Measurements from ENCODE around the gene IL18BP. TPM values are rescaled to one million over a fixed set of nuclear protein-coding genes. Genes with fewer than 3 reads are reported as not detected.

Gene IL18BP
- total and polyA plus RNA-seq, 10 of the 15 experiments (the other 5 are each of a cell fraction or from before 2014, with no cell fraction given), result 2.6 to 18.1 (median 10.7) TPM

DNA sequence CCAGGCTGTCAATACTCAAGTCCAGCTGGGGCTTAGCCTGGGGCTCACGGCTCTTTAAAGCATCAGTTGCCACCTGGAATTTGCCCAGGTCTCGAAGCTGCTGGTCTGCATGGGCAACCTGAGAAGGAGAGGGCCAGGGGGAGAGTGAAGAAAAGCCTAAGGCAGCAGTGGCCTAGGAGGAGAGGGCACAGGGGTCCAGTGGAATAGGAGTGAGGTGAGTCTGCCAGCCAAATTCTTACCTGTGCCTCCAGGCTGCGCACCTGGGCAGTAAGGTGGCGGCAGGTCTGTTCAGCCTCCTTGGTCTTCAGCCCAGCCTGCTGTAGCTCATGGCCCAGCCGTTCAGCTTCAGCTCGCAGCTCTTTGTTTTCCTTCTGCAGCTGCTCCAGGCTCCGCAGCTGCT lies 10.0 kb downstream of the IL18BP start:
- TF ChIP-seq POLR2A (IDR thresholded peaks at IDR 0.05; ENCODE audit: low read depth, low read length), result peak; percentile 41; the same call in 1 of the 2 replicates
- TF ChIP-seq MXI1 (IDR thresholded peaks at IDR 0.05; ENCODE audit: low read depth, low read length), result no peak
- TF ChIP-seq, protein P1, sequence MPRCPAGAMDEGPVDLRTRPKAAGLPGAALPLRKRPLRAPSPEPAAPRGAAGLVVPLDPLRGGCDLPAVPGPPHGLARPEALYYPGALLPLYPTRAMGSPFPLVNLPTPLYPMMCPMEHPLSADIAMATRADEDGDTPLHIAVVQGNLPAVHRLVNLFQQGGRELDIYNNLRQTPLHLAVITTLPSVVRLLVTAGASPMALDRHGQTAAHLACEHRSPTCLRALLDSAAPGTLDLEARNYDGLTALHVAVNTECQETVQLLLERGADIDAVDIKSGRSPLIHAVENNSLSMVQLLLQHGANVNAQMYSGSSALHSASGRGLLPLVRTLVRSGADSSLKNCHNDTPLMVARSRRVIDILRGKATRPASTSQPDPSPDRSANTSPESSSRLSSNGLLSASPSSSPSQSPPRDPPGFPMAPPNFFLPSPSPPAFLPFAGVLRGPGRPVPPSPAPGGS (IDR thresholded peaks at IDR 0.05; ENCODE audit: borderline replicate concordance, insufficient read depth, low read depth, low read length, poor library complexity, severe bottlenecking), result peak; percentile 9
- H3K79me2 ChIP-seq (ENCODE audit: control insufficient read depth, insufficient read depth, low read length), result no peaks in the 10 kb centered on the region
- no peaks in the 10 kb centered on the region for H3K9me3 ChIP-seq (replicated peaks; ENCODE audit: control insufficient read depth, insufficient read depth, low read length)
- CTCF ChIA-PET, result interaction anchor here (0.9 to 2.1 kb wide), 3 partner anchors 31 to 406 kb away, joined by 3 to 16 read pairs (median 3); no protein-coding TSS in a partner anchor
- DNase-seq (ENCODE audit: low read depth, low spot score) (no peak), FAIRE-seq (no peak), ATAC-seq (no peak)
- SMC1A ChIA-PET (ENCODE audit: uncharacterized antibody, unreplicated experiment), result interaction anchor here (1.1 to 2.0 kb wide), 5 partner anchors 15 to 82 kb away, joined by 3 to 7 read pairs (median 4); no protein-coding TSS in a partner anchor
- H3K27me3 ChIP-seq (replicated peaks in 1 of 2; ENCODE audit: control insufficient read depth in 2 of 2, insufficient read depth in 2 of 2, low read length in 1 of 2), result no peaks in the 10 kb centered on the region
- no peak overlapping the region for H3K27ac ChIP-seq (ENCODE audit: control insufficient read depth, insufficient read depth)
- in situ Hi-C loops (cut with MboI), result no loop called here
- H3K4me2 ChIP-seq (ENCODE audit: control insufficient read depth, insufficient read depth), result no peak overlapping the region
- H3K36me3 ChIP-seq (ENCODE audit: control insufficient read depth in 2 of 2, insufficient read depth in 2 of 2, low read length in 1 of 2), result peaks cover 42 to 69% of the 10 kb centered on the region in 2 experiments; a peak in 3 of 4 replicates
- 0 out of 2 replicates have a peak, but pooled peaks cover 3% of the 10 kb centered on the region for H4K20me1 ChIP-seq (ENCODE audit: control insufficient read depth, insufficient read depth)
- intact Hi-C loops (cut with micrococcal nuclease; ENCODE audit: unreplicated experiment), result no loop called here
- RAD21 ChIA-PET (ENCODE audit: unreplicated experiment), result interaction anchor here (0.6 to 1.2 kb wide), 2 partner anchors 16 to 79 kb away, joined by 3 read pairs; no protein-coding TSS in a partner anchor
- no TSS peak for BruUV-seq (replicated peaks)
- no peak overlapping the region for H3K4me3 ChIP-seq
- WGBS (ENCODE audit: insufficient coverage, insufficient replicate concordance, low lambda C conversion rate, missing lambda C conversion rate), result 97% methylated on average over 7 of the region's 7 CpGs
- H2AFZ ChIP-seq (ENCODE audit: control insufficient read depth, low read depth, low read length), result no peak overlapping the region
- H3K9ac ChIP-seq (ENCODE audit: control insufficient read depth, insufficient read depth, low read length), result no peak overlapping the region
- no peaks in the 10 kb centered on the region for H3K4me1 ChIP-seq (ENCODE audit: control insufficient read depth, insufficient read depth, low read length)
- POLR2A ChIA-PET, result no interaction called here

DNA sequence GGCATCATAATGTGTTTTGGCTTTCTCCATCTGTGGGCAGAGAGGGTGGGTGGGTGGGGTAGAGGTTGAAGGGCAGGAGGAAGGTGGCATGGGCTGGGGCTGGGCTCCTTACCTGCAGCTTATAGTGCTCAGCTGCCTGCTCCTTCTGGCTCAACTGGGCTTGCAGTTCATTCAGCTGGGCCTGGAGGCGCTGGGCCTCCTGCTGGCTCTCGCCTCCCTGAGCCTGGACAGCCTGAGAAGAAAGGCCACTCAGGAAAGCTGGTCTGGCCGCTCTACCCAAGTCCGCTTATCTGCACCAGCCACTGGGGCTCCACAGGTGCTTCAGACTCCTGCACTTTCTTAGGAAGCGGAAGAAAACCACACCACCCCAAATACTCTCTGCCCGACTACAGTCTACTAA lies 10.4 kb downstream of the IL18BP start:
- TF ChIP-seq, protein P2, sequence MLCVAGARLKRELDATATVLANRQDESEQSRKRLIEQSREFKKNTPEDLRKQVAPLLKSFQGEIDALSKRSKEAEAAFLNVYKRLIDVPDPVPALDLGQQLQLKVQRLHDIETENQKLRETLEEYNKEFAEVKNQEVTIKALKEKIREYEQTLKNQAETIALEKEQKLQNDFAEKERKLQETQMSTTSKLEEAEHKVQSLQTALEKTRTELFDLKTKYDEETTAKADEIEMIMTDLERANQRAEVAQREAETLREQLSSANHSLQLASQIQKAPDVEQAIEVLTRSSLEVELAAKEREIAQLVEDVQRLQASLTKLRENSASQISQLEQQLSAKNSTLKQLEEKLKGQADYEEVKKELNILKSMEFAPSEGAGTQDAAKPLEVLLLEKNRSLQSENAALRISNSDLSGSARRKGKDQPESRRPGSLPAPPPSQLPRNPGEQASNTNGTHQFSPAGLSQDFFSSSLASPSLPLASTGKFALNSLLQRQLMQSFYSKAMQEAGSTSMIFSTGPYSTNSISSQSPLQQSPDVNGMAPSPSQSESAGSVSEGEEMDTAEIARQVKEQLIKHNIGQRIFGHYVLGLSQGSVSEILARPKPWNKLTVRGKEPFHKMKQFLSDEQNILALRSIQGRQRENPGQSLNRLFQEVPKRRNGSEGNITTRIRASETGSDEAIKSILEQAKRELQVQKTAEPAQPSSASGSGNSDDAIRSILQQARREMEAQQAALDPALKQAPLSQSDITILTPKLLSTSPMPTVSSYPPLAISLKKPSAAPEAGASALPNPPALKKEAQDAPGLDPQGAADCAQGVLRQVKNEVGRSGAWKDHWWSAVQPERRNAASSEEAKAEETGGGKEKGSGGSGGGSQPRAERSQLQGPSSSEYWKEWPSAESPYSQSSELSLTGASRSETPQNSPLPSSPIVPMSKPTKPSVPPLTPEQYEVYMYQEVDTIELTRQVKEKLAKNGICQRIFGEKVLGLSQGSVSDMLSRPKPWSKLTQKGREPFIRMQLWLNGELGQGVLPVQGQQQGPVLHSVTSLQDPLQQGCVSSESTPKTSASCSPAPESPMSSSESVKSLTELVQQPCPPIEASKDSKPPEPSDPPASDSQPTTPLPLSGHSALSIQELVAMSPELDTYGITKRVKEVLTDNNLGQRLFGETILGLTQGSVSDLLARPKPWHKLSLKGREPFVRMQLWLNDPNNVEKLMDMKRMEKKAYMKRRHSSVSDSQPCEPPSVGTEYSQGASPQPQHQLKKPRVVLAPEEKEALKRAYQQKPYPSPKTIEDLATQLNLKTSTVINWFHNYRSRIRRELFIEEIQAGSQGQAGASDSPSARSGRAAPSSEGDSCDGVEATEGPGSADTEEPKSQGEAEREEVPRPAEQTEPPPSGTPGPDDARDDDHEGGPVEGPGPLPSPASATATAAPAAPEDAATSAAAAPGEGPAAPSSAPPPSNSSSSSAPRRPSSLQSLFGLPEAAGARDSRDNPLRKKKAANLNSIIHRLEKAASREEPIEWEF (IDR thresholded peaks at IDR 0.05; ENCODE audit: insufficient replicate concordance, low read depth, low read length), result no peak
- TF ChIP-seq BACH1 (IDR thresholded peaks at IDR 0.05; ENCODE audit: borderline replicate concordance) (no peak), MTA3 (IDR thresholded peaks at IDR 0.05; ENCODE audit: borderline replicate concordance, low read length) (no peak)
- ChIA-PET POLR2A (no interaction called here), SMC1A (ENCODE audit: uncharacterized antibody, unreplicated experiment) (interaction anchor here (1.1 to 2.0 kb wide), 4 partner anchors 22 to 81 kb away, joined by 3 to 7 read pairs (median 4); no protein-coding TSS in a partner anchor), CTCF (interaction anchor here (0.9 to 2.1 kb wide), 2 partner anchors 32 to 82 kb away, joined by 3 to 16 read pairs; no protein-coding TSS in a partner anchor), RAD21 (ENCODE audit: unreplicated experiment) (interaction anchor here (0.6 kb wide), 1 partner anchor 80 kb away, joined by 3 read pairs; no protein-coding TSS in a partner anchor)
- no peak overlapping the region for H3K9ac ChIP-seq (ENCODE audit: control insufficient read depth, insufficient read depth, low read length)
- no peak overlapping the region for H3K27ac ChIP-seq (ENCODE audit: control insufficient read depth, insufficient read depth)
- in situ Hi-C loops (cut with MboI), result no loop called here
- no peak for ATAC-seq
- no peak overlapping the region for H3K4me2 ChIP-seq (ENCODE audit: control insufficient read depth, insufficient read depth)
- no peaks in the 10 kb centered on the region for H3K4me1 ChIP-seq (ENCODE audit: control insufficient read depth, insufficient read depth, low read length)
- intact Hi-C loops (cut with micrococcal nuclease; ENCODE audit: unreplicated experiment), result no loop called here
- 100% methylated on average over 5 of the region's 6 CpGs for WGBS (ENCODE audit: insufficient coverage, insufficient replicate concordance, low lambda C conversion rate, missing lambda C conversion rate)
- H3K9me3 ChIP-seq (replicated peaks; ENCODE audit: control insufficient read depth, insufficient read depth, low read length), result no peaks in the 10 kb centered on the region
- H3K27me3 ChIP-seq (replicated peaks in 1 of 2; ENCODE audit: control insufficient read depth in 2 of 2, insufficient read depth in 2 of 2, low read length in 1 of 2), result no peaks in the 10 kb centered on the region
- no peaks in the 10 kb centered on the region for H3K79me2 ChIP-seq (ENCODE audit: control insufficient read depth, insufficient read depth, low read length)
- 0 out of 2 replicates have a peak, but pooled peaks cover 3% of the 10 kb centered on the region for H4K20me1 ChIP-seq (ENCODE audit: control insufficient read depth, insufficient read depth)
- no peak for DNase-seq (ENCODE audit: low read depth, low spot score)
- FAIRE-seq, result no peak
- H2AFZ ChIP-seq (ENCODE audit: control insufficient read depth, low read depth, low read length), result no peak overlapping the region
- no TSS peak for BruUV-seq (replicated peaks)
- no peak overlapping the region for H3K4me3 ChIP-seq
- H3K36me3 ChIP-seq (ENCODE audit: control insufficient read depth in 2 of 2, insufficient read depth in 2 of 2, low read length in 1 of 2), result peaks cover 45 to 69% of the 10 kb centered on the region in 2 experiments; a peak in 3 of 4 replicates

Measured in GM12878 (cell line).